IPS DF 4.7 (cell line): ENCODE data around the gene SERPINE1.
"Not testable (repeated sequence)": the region's sequence is repeated elsewhere in the genome, so short reads cannot be mapped to it uniquely, and the experiment has no call there.

Experiments used
- DNase-seq: peaks from one replicate; pipeline ENCODE4 v3.0.0-alpha.2; 2013; ENCODE audit warnings: low spot score; ENCODE audit errors: extremely low read depth

The SERPINE1 gene

GRCh38 chr7:101100858-101101847 lies 25.8 kb upstream of the SERPINE1 start:
- no peak for DNase-seq

DNA sequence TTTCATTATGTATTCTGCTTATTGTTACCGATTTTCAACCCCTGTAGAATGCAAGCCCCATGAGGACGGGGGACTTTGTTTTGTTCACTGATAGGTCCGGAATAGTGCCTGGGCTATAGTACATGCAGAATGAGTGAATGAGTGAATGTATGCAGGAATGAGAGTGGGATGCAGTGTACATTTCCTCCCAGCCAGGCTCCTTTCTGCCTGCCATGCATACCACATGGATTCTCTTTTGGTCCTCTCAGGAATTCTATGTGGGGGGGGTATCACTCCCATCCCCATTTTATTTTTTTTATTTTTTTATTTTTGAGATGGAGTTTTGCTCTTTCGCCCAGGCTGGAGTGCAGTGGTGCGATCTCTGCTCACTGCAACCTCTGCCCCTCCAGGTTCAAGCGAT lies 24.9 kb upstream of the SERPINE1 start:
- DNase-seq: no peak

DNA sequence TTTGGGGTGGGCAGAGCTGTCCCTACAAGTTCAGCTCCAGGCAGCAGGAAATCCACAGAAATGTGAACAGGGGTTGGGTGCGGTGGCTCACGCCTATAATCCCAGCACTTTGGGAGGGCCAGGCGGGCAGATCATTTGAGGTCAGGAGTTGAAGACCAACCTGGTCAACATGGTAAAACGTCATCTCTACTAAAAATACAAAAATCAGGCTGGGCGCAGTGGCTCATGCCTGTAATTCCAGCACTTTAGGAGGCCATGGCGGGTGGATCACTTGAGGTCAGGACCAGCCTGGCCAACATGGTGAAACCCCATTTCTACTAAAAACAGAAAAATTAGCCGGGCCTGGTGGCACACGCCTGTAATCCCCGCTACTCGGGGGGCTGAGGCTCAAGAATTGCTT lies 23.2 kb upstream of the SERPINE1 start:
- not testable (repeated sequence) for DNase-seq

GRCh38 chr7:101104193-101104713 lies 22.7 kb upstream of the SERPINE1 start:
- DNase-seq: no peak

GRCh38 chr7:101104799-101105198 lies 22.1 kb upstream of the SERPINE1 start:
- no peak for DNase-seq

GRCh38 chr7:101105248-101105647 lies 21.7 kb upstream of the SERPINE1 start:
- DNase-seq: not testable (repeated sequence)

DNA sequence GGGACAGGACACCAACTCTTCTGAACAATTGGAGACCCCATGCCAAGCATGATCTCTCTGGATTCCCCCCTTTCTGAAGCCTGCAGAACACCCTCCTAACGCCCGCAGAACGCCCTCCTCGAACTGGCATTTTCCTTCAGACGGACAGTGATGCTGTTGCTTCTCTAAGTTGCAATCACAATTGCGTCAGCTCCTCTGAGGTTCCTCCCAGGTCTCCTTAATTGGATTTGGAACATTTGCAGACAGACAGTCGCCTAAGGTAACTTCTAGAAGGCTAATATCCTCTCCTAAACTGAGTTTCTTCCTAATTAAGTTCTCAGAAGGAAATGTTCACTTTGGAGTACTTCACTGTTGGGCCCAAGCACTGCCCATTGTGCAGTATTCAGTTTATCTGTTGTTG lies 20.5 kb upstream of the SERPINE1 start:
- no peak for DNase-seq

- no peak for DNase-seq
Observed at GRCh38 chr7:101108330-101108857, 18.5 kb upstream of the SERPINE1 start.

DNA sequence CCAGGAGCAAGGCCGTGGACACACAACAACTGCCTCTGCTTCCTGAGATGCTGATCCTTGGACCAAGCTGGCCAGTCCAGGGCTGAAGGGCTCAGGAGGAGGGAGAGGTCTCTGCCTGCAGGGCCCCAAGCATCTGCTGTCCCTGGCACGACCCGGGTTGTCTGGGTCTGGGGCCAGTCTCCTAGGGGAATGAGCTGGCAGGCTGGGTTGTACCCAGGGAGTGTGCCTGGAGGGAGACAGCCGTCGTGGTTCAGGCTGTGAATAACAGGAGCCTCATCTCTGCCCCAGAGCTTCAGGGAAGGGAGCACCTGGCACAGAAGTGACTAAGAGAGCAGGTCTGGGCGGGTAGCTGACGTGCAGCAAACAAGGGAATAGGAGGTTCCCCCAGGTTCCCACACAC lies 17.9 kb upstream of the SERPINE1 start:
- no peak for DNase-seq

DNA sequence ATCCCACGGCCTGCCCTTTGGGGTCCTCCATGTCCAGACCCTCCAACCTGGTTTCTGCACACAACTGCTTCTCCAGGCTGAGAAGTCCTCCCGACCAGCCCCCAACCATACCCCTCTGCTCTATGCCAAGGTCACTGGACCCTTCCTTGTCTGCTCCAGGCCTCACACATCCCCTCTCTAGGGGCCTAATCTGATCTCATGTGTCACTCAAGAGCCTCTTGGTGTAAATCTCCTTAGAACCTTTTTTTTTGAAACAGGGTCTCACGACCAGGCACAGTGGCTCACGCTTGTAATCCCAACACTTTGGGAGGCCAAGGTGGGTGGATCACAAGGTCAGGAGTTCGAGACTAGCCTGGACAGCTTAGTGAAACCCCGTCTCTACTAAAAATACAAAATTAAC lies 17.5 kb upstream of the SERPINE1 start:
- DNase-seq: no peak

DNA sequence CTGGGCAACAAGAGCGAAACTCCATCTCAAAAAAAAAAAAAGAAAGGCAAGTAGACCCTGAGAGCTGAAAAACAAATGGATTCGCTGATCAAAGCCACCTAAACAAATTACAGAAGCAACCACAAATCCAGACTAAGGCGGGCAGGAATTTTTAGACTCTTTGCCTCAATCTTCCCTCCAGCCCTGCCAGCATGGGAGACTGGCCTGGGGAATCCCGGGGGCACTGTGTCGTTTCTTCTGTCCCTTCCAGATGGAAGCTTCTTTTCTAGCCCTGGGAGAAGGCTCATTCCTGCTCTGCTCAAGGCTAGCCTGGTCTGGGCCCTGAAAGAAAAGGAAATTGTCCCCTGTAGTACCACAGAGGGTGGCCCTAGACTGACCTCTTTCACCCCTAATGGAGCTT lies 15.6 kb upstream of the SERPINE1 start:
- no peak for DNase-seq

DNA sequence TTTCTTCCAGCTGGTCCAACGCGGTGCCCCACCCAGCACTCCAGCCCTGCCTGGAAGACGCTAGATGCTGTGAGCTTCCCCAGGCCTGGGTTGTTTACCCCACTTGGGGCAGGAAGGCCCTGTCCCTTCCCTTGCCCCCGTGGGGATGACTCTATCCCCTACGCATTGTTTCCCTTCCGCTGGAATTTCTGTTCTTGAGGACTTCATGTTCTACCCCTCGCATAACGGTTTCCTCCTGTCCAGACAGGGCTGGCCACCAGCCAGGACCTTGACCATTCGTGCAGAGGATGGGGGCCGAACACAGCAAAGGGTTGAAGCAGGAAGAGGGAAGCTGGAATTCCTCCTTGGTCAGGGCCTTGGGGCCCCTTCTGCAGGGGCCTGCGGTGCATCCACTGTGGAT lies 14.7 kb upstream of the SERPINE1 start:
- DNase-seq: no peak

DNA sequence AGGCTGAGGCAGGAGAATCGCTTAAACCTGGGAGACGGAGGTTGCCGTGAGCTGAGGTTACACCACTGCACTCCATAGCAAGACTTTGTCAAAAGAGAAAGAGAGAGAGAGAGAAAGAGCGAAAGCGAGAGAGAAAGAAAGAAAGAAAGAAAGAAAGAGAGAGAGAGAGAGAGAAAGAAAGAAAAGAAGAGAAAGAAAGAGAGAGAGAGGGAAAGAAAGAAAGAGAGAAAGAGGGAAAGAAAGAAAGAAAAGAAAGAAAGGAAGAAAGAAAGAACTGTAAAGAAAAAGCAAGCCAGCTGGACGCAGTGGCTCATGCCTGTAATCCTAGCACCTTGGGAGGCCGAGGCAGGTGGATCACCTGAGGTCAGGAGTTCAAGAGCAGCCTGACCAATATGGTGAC lies 13.8 kb upstream of the SERPINE1 start:
- not testable (repeated sequence) for DNase-seq

- DNase-seq: no peak
Observed at GRCh38 chr7:101113836-101114235, 13.1 kb upstream of the SERPINE1 start.

DNA sequence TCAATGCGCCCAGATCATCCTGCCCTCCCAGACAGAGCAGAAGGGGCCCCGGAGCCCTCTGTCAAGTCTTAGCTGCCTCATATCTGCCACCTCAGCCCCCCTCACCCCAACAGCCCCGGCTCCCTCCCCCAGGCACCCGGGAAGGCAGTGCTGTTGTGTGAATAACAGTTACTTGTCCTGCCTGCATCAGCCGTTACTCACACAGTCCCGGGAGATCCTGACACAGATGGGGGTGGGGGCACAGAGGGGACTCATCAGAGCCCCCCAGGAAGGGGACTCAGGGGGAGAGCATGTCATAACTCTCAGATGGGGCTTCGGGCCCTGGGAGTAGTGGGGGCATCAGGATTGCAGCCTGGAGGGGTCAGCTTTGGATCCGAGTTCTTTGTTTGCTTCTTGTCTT lies 12.4 kb upstream of the SERPINE1 start:
- DNase-seq: no peak

DNA sequence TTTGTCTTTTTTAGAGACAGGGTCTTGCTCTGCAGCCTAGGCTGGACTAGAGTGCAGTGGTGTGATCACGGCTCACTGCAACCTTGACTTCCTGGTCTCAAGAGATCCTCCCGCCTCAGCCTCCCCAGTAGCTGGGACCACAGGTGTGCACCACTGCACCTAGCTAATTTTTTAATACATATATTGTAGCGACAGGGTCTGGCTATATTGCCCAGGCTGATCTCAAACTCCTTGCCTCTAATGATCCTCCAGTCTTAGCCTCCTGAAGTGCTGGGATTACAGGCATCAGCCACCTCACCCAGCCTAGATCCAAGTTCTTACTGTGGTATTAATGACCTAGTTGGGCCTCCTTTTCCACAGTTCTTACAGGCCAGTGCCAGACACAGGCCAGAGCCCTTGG lies 11.7 kb upstream of the SERPINE1 start:
- DNase-seq: no peak

- DNase-seq: no peak
Observed at GRCh38 chr7:101116898-101117297, 10.0 kb upstream of the SERPINE1 start.

- no peak for DNase-seq
Observed at GRCh38 chr7:101118856-101119255, 8.0 kb upstream of the SERPINE1 start.

DNA sequence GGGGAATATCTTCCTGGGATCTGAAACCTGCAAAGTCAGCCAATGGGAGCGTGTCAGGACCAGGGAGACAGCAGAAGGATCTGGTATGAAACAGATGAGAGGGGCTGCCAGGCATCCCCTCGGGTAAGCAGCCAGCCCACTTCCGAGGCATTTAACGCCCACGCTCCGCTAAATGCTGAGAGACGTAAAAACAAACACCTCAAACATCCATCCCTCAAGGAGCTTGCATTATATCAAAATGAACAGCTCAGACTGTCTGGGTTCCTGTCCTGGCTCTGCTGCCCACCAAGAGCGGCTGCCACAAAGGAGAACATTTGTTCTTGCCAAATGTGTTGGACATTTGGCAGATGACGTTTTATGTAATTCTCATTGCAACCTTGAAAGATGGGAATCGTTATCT lies 7.0 kb upstream of the SERPINE1 start:
- DNase-seq: no peak

DNA sequence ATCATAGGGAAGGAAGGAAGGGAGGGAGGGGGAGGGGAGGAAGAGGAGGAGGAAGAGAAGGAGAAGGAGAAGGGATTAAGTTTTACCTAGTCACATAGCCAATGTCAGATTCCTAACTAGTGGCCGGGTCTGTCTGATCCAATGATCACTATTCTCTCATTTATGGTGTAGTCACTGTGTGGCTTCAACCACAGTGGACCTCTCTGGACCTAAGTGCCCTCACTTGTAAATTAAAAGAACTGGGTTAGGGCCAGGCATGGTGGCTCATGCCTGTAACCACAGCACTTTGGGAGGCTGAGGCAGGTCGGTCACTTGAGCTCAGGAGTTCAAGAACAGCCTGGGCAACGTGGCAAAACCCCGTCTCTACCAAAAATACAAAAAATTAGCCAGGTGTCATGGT lies 6.6 kb upstream of the SERPINE1 start:
- no peak for DNase-seq

GRCh38 chr7:101121631-101121990 lies 5.3 kb upstream of the SERPINE1 start:
- DNase-seq: not testable (repeated sequence)

GRCh38 chr7:101121991-101122932 lies 4.6 kb upstream of the SERPINE1 start:
- no peak for DNase-seq
